Vagina (tissue), 2 donors: ENCODE data around the gene C1orf115. TPM values are rescaled to one million over a fixed set of nuclear protein-coding genes. Genes with fewer than 3 reads are reported as not detected.

Source experiments
- DNase-seq, 2 donors: peaks; one replicate each; pipeline ENCODE4 v3.0.0-alpha.2; 2017; ENCODE audit errors: extremely low spot score in 2 of 2
- H3K27ac ChIP-seq: fragments of 200-600 bp; sonication (generic); one replicate; pipeline ENCODE4 v1.5.1; 2019
- H3K27me3 ChIP-seq: fragments of 200-600 bp; sonication (generic); one replicate; pipeline ENCODE4 v1.5.1; 2019
- H3K36me3 ChIP-seq, 2 donors: fragments of 200-600 bp; sonication (generic); one replicate each; pipeline ENCODE4 v1.5.1; 2017 to 2019
- H3K4me1 ChIP-seq: fragments of 200-600 bp; sonication (generic); one replicate; pipeline ENCODE4 v1.5.1; 2019
- H3K4me3 ChIP-seq, 2 donors: fragments of 200-600 bp; sonication (generic); 1 replicate in 1 of 2; 2 replicates in 1 of 2; pipeline ENCODE4 v1.5.1; 2016 to 2019
- H3K9me3 ChIP-seq: fragments of 200-600 bp; sonication (generic); one replicate; pipeline ENCODE4 v1.5.1; 2019
- POLR2A ChIP-seq, 2 donors: fragments of 450-650 bp; IDR thresholded peaks; one replicate each; pipeline ENCODE4 v1.6.1; 2017; ENCODE audit warnings: antibody characterized with exemption in 2 of 2, mild to moderate bottlenecking in 2 of 2, moderate library complexity in 2 of 2
- POLR2AphosphoS5 ChIP-seq, 2 donors: sonication (generic); formaldehyde crosslinking; IDR thresholded peaks; one replicate each; pipeline ENCODE4 v1.9.0; 2017; ENCODE audit warnings: antibody characterized with exemption in 2 of 2, mild to moderate bottlenecking in 2 of 2, low read depth in 1 of 2; ENCODE audit not compliant: insufficient read depth in 1 of 2
- intact Hi-C: fragments of 100-400 bp; cut with DNase I; formaldehyde crosslinking; loops from one replicate; pipeline ENCODE4 v1.15.1; 2023
- total RNA-seq: library from RNA; depleted of rRNA; stranded (reverse); fragments of >200 nt; gene quantifications from one replicate; pipeline ENCODE4 v1.2.3, GENCODE V29; 2016
- TF ChIP-seq, protein P1 (sequence below), 3 experiments: fragments of 450-650 bp in 2 of 3; fragments of 200-600 bp in 1 of 3; sonication (generic) in 1 of 3; IDR thresholded peaks; one replicate each; pipeline ENCODE4 v1.5.1; 2017 to 2019; ENCODE audit warnings: antibody characterized with exemption in 3 of 3, mild to moderate bottlenecking in 2 of 3, moderate library complexity in 2 of 3

Gene C1orf115
- total RNA-seq, 1 donor from 2014 or later, result 11.0 TPM

DNA sequence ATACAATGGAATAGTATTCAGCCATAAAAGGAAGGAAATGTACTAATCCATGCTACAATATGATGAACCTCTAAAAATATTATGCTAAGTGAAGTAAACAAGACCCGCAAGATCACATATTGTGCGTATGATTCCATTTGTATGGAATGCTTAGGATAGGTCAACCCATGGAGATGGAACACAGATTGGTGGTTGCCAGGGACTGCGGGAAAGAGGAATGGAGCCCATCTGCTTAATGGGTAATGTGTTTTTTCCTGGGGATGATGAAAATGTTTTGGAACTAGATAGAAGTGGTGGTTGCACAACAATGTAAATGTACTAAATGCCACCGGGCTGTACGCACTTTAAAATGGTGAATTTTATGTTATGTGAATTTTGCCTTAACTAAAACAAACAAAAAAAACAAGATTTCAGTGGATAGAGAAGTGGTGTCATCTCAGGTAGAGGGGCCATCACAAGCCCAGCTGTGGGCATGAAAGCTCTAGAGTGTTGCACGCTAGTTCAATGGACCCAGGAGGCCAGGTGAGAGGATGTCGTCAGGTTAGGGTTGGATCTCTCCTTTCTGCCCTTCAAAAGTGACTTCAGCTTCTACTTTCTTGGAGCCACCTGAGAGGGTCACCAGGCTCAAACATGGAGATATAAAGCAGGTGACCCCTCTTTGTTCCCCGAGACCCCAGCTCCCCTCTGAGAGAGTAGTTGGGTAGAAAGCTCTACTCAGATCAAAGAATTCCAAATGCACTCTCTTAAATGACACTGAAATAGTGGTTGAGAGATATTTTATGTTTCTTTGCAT is 2.5 kb downstream of the C1orf115 start:
- intact Hi-C loops, result loop anchor here (5.0 kb wide), 1 partner anchor 40 kb away; no protein-coding TSS in a partner anchor
- Histone ChIP-seq H3K27me3 (no peaks in the 10 kb centered on the region), H3K4me1 (no peaks in the 10 kb centered on the region), H3K27ac (no peak overlapping the region), H3K36me3 (no peaks in the 10 kb centered on the region), H3K4me3 (no peak overlapping the region), H3K9me3 (no peaks in the 10 kb centered on the region)
- no peak for DNase-seq
- no peak for TF ChIP-seq POLR2A (IDR thresholded peaks at IDR 0.05)
- TF ChIP-seq, protein P1, sequence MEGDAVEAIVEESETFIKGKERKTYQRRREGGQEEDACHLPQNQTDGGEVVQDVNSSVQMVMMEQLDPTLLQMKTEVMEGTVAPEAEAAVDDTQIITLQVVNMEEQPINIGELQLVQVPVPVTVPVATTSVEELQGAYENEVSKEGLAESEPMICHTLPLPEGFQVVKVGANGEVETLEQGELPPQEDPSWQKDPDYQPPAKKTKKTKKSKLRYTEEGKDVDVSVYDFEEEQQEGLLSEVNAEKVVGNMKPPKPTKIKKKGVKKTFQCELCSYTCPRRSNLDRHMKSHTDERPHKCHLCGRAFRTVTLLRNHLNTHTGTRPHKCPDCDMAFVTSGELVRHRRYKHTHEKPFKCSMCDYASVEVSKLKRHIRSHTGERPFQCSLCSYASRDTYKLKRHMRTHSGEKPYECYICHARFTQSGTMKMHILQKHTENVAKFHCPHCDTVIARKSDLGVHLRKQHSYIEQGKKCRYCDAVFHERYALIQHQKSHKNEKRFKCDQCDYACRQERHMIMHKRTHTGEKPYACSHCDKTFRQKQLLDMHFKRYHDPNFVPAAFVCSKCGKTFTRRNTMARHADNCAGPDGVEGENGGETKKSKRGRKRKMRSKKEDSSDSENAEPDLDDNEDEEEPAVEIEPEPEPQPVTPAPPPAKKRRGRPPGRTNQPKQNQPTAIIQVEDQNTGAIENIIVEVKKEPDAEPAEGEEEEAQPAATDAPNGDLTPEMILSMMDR (IDR thresholded peaks at IDR 0.05), result no peak

DNA sequence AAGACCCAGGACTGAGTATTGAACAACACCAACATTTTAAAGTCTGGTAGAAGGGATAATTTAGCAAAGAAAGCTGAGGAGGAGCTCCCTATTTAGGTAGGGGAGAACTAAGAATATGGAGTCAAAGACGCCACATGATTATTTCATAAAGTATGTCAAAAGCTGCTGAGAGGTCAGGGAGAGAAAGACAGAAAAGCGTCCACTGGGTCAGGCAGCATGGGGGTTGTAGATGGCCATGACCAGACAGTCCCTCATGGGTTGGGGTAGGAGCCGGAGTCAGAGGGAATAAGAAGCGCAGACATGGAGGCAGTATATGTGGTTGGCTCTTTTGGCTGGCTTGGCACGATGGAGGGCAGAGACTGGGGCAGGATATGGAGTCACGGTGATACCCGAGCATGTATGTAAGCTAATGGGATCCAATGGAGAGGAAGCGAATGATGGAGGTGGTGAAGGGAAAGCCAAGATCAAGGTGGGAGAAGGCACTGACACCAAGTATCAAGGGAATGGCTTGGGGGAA is 4.8 kb downstream of the C1orf115 start:
- no peak overlapping the region for H3K27ac ChIP-seq
- no peaks in the 10 kb centered on the region for H3K27me3 ChIP-seq
- peaks cover under 1% of the 10 kb centered on the region for H3K4me1 ChIP-seq
- no peaks in the 10 kb centered on the region for H3K9me3 ChIP-seq
- TF ChIP-seq, protein P1 (IDR thresholded peaks at IDR 0.05), result no peak
- TF ChIP-seq POLR2AphosphoS5 (IDR thresholded peaks at IDR 0.05; ENCODE audit: insufficient read depth in 1 of 2, low read depth in 1 of 2) (no peak), POLR2A (IDR thresholded peaks at IDR 0.05) (no peak)
- no peak overlapping the region for H3K4me3 ChIP-seq
- intact Hi-C loops, result loop anchor here (5.0 kb wide), 1 partner anchor 37 kb away; no protein-coding TSS in a partner anchor
- DNase-seq, result no peak
- H3K36me3 ChIP-seq, result no peaks in the 10 kb centered on the region

DNA sequence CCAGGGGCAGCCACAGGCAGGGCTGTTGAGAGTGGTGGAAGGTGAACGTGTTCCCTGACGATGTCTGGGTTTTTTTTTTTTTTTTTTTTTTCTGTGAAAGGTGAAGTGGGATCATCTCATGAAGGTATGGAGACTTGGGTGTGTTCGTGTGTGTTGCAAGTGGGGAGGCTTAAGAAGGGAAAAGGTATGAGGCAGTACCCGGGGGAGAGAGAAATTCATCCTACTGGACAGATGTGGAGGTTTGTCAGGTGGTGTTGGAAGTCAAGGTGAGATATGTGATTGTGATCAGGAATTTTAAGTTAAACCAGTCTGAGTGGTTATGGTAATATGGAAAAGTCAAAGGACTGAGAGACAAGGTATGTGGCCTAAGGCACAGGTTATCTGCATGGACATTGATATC is 5.3 kb downstream of the C1orf115 start:
- H3K36me3 ChIP-seq, result no peaks in the 10 kb centered on the region
- intact Hi-C loops, result no loop called here
- TF ChIP-seq POLR2A (IDR thresholded peaks at IDR 0.05), result no peak
- no peak for TF ChIP-seq POLR2AphosphoS5 (IDR thresholded peaks at IDR 0.05; ENCODE audit: insufficient read depth in 1 of 2, low read depth in 1 of 2)
- TF ChIP-seq, protein P1 (IDR thresholded peaks at IDR 0.05), result no peak
- no peak overlapping the region for H3K4me3 ChIP-seq
- no peaks in the 10 kb centered on the region for H3K27me3 ChIP-seq
- DNase-seq, result no peak
- no peaks in the 10 kb centered on the region for H3K9me3 ChIP-seq
- peaks cover 5% of the 10 kb centered on the region for H3K4me1 ChIP-seq
- H3K27ac ChIP-seq, result no peak overlapping the region

DNA sequence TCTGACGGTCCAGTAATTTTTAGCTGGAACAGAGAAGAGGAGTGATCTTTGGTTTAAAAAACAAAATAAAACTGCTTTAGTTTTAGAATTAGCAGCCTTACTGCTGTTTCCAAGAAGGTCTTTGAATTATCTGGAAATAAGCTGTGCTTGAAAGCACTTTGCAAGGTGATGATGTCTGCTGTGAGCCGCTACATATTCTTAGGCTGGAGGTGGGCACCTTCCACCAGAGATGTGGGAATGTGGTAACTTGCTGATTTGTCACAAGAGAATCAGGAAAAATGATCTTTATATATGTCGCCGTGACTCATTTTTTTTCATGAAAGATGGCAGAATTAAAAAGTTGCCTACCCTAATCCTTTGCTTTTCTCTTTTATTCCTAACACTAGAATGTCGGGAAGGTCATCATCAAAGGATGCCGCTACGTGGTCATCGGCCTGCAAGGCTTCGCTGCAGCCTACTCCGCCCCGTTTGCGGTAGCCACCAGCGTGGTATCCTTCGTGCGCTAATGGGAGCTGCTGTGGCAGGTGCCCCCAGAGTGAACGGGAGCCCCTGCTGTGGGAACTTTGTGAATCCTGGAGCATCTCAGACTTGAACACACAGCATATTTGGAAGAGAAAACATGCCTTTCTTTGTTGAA is 6.2 kb downstream of the C1orf115 start:
- no peak for DNase-seq
- TF ChIP-seq POLR2A (IDR thresholded peaks at IDR 0.05), result no peak
- TF ChIP-seq, protein P1 (IDR thresholded peaks at IDR 0.05), result no peak
- no peak for TF ChIP-seq POLR2AphosphoS5 (IDR thresholded peaks at IDR 0.05; ENCODE audit: insufficient read depth in 1 of 2, low read depth in 1 of 2)
- Histone ChIP-seq H3K4me3 (no peak overlapping the region), H3K9me3 (no peaks in the 10 kb centered on the region), H3K36me3 (no peaks in the 10 kb centered on the region), H3K27me3 (no peaks in the 10 kb centered on the region), H3K27ac (no peak overlapping the region), H3K4me1 (peaks cover 5% of the 10 kb centered on the region)
- intact Hi-C loops, result no loop called here

DNA sequence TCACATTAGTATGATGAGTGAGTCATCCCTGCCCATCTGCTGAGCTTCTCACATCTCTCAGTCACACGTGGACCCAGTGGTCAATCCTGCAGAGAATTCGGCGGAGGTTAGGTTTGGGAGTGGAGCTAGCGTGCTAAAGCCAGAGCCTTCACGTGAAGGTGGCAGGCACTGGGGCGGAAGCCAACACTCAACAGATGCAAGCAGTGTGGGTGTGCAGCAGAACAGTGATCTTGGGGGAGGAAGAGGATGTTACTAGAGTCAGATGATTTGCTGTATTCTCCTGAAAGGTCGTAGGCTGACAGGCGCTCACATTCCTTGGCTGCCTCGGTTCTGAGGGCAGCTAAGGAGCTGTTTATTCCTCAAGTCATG is 6.7 kb downstream of the C1orf115 start:
- H3K36me3 ChIP-seq, result no peaks in the 10 kb centered on the region
- DNase-seq, result no peak
- no peaks in the 10 kb centered on the region for H3K27me3 ChIP-seq
- TF ChIP-seq POLR2AphosphoS5 (IDR thresholded peaks at IDR 0.05; ENCODE audit: insufficient read depth in 1 of 2, low read depth in 1 of 2) (no peak), POLR2A (IDR thresholded peaks at IDR 0.05) (no peak)
- TF ChIP-seq, protein P1 (IDR thresholded peaks at IDR 0.05), result no peak
- no peak overlapping the region for H3K27ac ChIP-seq
- no peak overlapping the region for H3K4me3 ChIP-seq
- H3K4me1 ChIP-seq, result peaks cover 5% of the 10 kb centered on the region
- no peaks in the 10 kb centered on the region for H3K9me3 ChIP-seq
- intact Hi-C loops, result no loop called here
